B cell (primary cell): ENCODE measurements around the gene RHEBL1. TPM values are rescaled to one million over a fixed set of nuclear protein-coding genes. Genes with fewer than 3 reads are reported as not detected.

Experiments used
- ATAC-seq: fragments of 200-7000 bp; cut with Tn5 transposase; one replicate; pipeline ENCODE4 v1.10.0; 2021; ENCODE audit warnings: low read depth, mild to moderate bottlenecking, moderate number of reproducible peaks, moderate library complexity
- CTCF ChIA-PET: fragments of 350-600 bp; sonication (Branson Sonifier 250); formaldehyde crosslinking; loops from one replicate; lab custom pipeline; 2021; ENCODE audit warnings: antibody characterized with exemption, inconsistent platforms; lab: Charles Lee
- POLR2A ChIA-PET: fragments of 350-600 bp; sonication (Branson Sonifier 250); formaldehyde crosslinking; loops from one replicate; lab custom pipeline; 2021; ENCODE audit warnings: antibody characterized with exemption; lab: Charles Lee
- DNase-seq: peaks from one replicate; pipeline ENCODE4 v3.0.0; 2013
- H2AFZ ChIP-seq: 2 replicates; pipeline ENCODE4 v1.6.1; 2012; ENCODE audit warnings: mild to moderate bottlenecking, low read depth, low read length; ENCODE audit not compliant: insufficient read depth, poor library complexity, severe bottlenecking
- H3K27ac ChIP-seq, 2 donors: 1 replicate in 1 of 2; 2 replicates in 1 of 2; pipeline ENCODE4 v1.5.1; 2012 to 2013; ENCODE audit warnings: low read length in 2 of 2, mild to moderate bottlenecking in 2 of 2, moderate library complexity in 1 of 2
- H3K27me3 ChIP-seq, 4 experiments: fragments of 200-600 bp in 1 of 4; sonication (generic) in 1 of 4; replicated peaks in 1 of 4; 1 replicate in 2 of 4; 2 replicates in 2 of 4; pipeline versions ENCODE4 v1.6.1 to v1.7.0; 2013 to 2016; ENCODE audit warnings: low read length in 3 of 4, mild to moderate bottlenecking in 2 of 4, mixed read lengths in 1 of 4, moderate library complexity in 1 of 4; ENCODE audit not compliant: insufficient read depth in 4 of 4, control insufficient read depth in 3 of 4; ENCODE audit errors: control extremely low read depth in 1 of 4
- H3K36me3 ChIP-seq, 2 experiments: replicated peaks in 1 of 2; 1 replicate in 1 of 2; 2 replicates in 1 of 2; pipeline versions ENCODE4 v1.6.1 to v1.7.1; 2013; ENCODE audit warnings: low read length in 1 of 2; ENCODE audit not compliant: insufficient read depth in 2 of 2, control insufficient read depth in 1 of 2; ENCODE audit errors: control extremely low read depth in 1 of 2, extremely low read depth in 1 of 2
- H3K4me1 ChIP-seq, 2 donors: fragments of 200-600 bp in 1 of 2; sonication (generic) in 1 of 2; 1 replicate in 1 of 2; 2 replicates in 1 of 2; pipeline versions ENCODE4 v1.5.1 to v1.6.1; 2013 to 2017; ENCODE audit warnings: low read length in 2 of 2; ENCODE audit not compliant: control insufficient read depth in 2 of 2, insufficient read depth in 2 of 2
- H3K4me2 ChIP-seq: replicated peaks from 2 replicates; pipeline ENCODE3; 2012; ENCODE audit warnings: mild to moderate bottlenecking, low read depth, low read length; ENCODE audit not compliant: poor library complexity, severe bottlenecking
- H3K4me3 ChIP-seq, 5 experiments: fragments of 200-600 bp in 1 of 5; sonication (generic) in 1 of 5; 1 replicate in 3 of 5; 2 replicates in 2 of 5; pipeline versions ENCODE4 v1.5.1 to v1.7.0; 2011 to 2016; ENCODE audit warnings: low read length in 4 of 5, mild to moderate bottlenecking in 4 of 5, low read depth in 2 of 5, control low read depth in 1 of 5, moderate library complexity in 1 of 5; ENCODE audit not compliant: insufficient read depth in 1 of 5; ENCODE audit errors: control extremely low read depth in 1 of 5, extremely low read depth in 1 of 5
- H3K79me2 ChIP-seq: fragments of 200-600 bp; sonication (generic); one replicate; pipeline ENCODE4 v1.6.0; 2016; ENCODE audit warnings: low read length; ENCODE audit not compliant: control insufficient read depth, insufficient read depth
- H3K9ac ChIP-seq: fragments of 200-600 bp; sonication (generic); 2 replicates; pipeline ENCODE4 v1.6.1; 2017; ENCODE audit warnings: mild to moderate bottlenecking, low read length, moderate library complexity
- H3K9me3 ChIP-seq, 3 donors: one replicate each; pipeline versions ENCODE4 v1.6.1 to v1.7.1; 2013; ENCODE audit warnings: low read length in 2 of 3; ENCODE audit not compliant: control insufficient read depth in 2 of 3, insufficient read depth in 1 of 3; ENCODE audit errors: control extremely low read depth in 1 of 3
- H4K20me1 ChIP-seq: 2 replicates; pipeline ENCODE4 v1.6.0; 2012; ENCODE audit warnings: mild to moderate bottlenecking, low read length; ENCODE audit not compliant: insufficient read depth, control insufficient read depth, poor library complexity, severe bottlenecking
- H3K27ac Mint-ChIP-seq: one replicate; pipeline ENCODE4 v1.8.0; 2021; ENCODE audit warnings: mixed read lengths
- H3K27me3 Mint-ChIP-seq: one replicate; pipeline ENCODE4 v1.8.0; 2021; ENCODE audit warnings: mixed read lengths
- H3K4me1 Mint-ChIP-seq: one replicate; pipeline ENCODE4 v1.8.0; 2021; ENCODE audit warnings: mixed read lengths
- H3K4me3 Mint-ChIP-seq: one replicate; pipeline ENCODE4 v1.8.0; 2021; ENCODE audit warnings: mixed read lengths
- H3K9me3 Mint-ChIP-seq: one replicate; pipeline ENCODE4 v1.8.0; 2022; ENCODE audit warnings: mixed read lengths; ENCODE audit not compliant: insufficient read depth
- EZH2 ChIP-seq: IDR thresholded peaks from 2 replicates; pipeline ENCODE4 v1.6.1; 2012; ENCODE audit warnings: borderline replicate concordance, low read depth, mild to moderate bottlenecking, moderate library complexity, low read length; ENCODE audit not compliant: insufficient read depth, poor library complexity, severe bottlenecking
- WGBS: methylation state at CpG from one replicate; pipeline ENCODE4 v1.1.5; 2013; ENCODE audit warnings: missing lambda C conversion rate; ENCODE audit not compliant: insufficient coverage; 5-methylcytosine and 5-hydroxymethylcytosine counted together
- intact Hi-C: fragments of 100-400 bp; cut with micrococcal nuclease; formaldehyde crosslinking; loops from one replicate; pipeline ENCODE4 v1.10.0; 2022
- polyA plus RNA-seq: library from polyadenylated mRNA; depleted of rRNA; stranded (reverse); fragments of >200 nt; gene quantifications from 2 replicates; pipeline ENCODE4 v1.2.3, GENCODE V29; 2012
- total RNA-seq, 2 donors: library from RNA; stranded (reverse); fragments of 120-200 nt in 1 of 2; gene quantifications; 1 replicate in 1 of 2; 2 replicates in 1 of 2; pipeline versions ENCODE4 v1.2.3 to v1.2.4, GENCODE V29; 2013 to 2022
- TF ChIP-seq, protein P1 (sequence below): fragments of 200-600 bp; IDR thresholded peaks from one replicate; pipeline ENCODE4 v1.8.0; 2022; ENCODE audit warnings: antibody characterized with exemption, mild to moderate bottlenecking

The RHEBL1 gene
- total and polyA plus RNA-seq, 2 donors (not counting 1 experiment from before 2014, with no cell fraction given): 3.0 to 6.1 TPM

DNA sequence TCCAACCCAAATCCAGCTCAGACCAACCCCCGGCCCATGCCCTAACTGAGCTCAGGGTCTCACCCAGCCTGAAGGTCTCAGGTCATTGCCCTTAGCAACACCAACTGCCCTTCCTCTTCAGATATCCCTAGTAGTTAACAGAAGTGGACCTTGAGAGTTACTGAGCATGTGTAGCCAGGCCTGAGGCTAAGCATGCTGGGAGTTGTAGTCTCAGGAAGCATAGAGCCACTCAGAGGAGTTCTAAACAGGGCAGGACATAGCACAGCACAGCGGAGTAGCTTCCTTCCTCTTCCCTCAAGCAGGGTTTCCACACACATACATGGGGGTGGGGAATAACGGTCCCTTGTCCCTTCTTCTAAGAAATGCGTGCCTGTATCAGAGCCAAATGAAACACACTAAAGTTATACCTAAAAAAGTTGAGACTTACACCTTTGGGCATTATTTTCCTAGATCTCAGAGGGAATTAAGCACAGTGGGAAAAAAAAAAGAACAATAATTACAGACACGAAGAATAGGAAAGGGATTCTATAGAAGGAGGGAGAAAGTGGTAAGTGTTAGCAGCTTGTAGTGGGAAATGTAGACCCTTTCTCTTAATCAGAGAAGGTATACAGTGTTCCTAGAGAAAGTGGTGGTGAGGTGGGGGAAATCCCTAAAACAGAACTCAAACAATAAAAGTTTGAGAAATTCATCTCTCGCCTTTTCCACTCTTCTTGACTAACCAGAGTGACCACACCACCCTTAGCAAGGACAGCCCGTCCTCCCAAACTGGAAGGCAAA lies 13.6 kb downstream of the RHEBL1 start:
- Mint-ChIP-seq H3K4me1 (peaks cover 53% of the 10 kb centered on the region), H3K27me3 (no peaks in the 10 kb centered on the region), H3K27ac (peak overlapping the region; percentile 60), H3K9me3 (no peaks in the 10 kb centered on the region), H3K4me3 (peak overlapping the region; percentile 92)
- peak overlapping the region; percentile 21 for H3K9ac ChIP-seq
- WGBS: 75% methylated on average over 2 of the region's 7 CpGs
- peak overlapping the region in 1 of 2 donors; percentile 88 for H3K27ac ChIP-seq
- TF ChIP-seq, protein P1, sequence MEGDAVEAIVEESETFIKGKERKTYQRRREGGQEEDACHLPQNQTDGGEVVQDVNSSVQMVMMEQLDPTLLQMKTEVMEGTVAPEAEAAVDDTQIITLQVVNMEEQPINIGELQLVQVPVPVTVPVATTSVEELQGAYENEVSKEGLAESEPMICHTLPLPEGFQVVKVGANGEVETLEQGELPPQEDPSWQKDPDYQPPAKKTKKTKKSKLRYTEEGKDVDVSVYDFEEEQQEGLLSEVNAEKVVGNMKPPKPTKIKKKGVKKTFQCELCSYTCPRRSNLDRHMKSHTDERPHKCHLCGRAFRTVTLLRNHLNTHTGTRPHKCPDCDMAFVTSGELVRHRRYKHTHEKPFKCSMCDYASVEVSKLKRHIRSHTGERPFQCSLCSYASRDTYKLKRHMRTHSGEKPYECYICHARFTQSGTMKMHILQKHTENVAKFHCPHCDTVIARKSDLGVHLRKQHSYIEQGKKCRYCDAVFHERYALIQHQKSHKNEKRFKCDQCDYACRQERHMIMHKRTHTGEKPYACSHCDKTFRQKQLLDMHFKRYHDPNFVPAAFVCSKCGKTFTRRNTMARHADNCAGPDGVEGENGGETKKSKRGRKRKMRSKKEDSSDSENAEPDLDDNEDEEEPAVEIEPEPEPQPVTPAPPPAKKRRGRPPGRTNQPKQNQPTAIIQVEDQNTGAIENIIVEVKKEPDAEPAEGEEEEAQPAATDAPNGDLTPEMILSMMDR: no peak
- no peak for TF ChIP-seq EZH2
- intact Hi-C loops: loop anchor here (1.0 to 5.0 kb wide), 3 partner anchors 13 to 59 kb away; partner anchors contain the start of genes DDN, PRKAG1 and RHEBL1
- peak overlapping the region in 4 of 5 experiments; percentile 3 to 60 (median 13) for H3K4me3 ChIP-seq
- DNase-seq: peak; percentile 75
- peak; percentile 64 for ATAC-seq
- peak overlapping the region; percentile 97 for H3K4me2 ChIP-seq
- H3K79me2 ChIP-seq: peaks cover 99% of the 10 kb centered on the region
- H3K9me3 ChIP-seq: no peaks in the 10 kb centered on the region
- peaks cover 0 to 40% of the 10 kb centered on the region in 2 experiments for H3K36me3 ChIP-seq
- no peak overlapping the region for H2AFZ ChIP-seq
- H3K27me3 ChIP-seq: no peaks in the 10 kb centered on the region
- CTCF ChIA-PET: interaction anchor here (0.6 to 2.2 kb wide), 7 partner anchors 9 to 179 kb away, joined by 3 to 16 read pairs (median 5); no protein-coding TSS in a partner anchor
- H4K20me1 ChIP-seq: peaks cover 84% of the 10 kb centered on the region
- POLR2A ChIA-PET: interaction anchor here (0.8 to 1.0 kb wide), 2 partner anchors 14 to 191 kb away, joined by 4 read pairs; partner anchors contain the start of gene RHEBL1
- peaks cover 47 to 52% of the 10 kb centered on the region in 2 donors for H3K4me1 ChIP-seq

DNA sequence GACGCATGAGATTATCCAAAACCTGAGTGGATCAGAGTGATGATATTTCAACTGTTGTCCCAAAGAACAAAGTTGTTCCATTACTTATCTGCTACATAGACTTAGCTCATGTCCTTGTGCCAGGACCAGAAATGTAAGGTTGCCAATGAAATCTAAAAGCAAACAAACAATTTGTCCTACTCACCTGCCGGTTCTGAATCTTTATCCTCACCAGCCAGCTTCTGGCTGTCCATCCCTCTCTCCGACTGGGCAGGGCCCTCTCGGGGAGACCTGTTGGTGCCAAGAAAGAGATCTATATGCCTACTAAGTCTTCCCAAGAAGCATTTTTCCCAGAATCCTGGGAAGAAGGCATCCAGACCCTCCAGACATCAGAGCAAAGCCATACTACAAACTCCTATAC lies 14.7 kb downstream of the RHEBL1 start:
- DNase-seq: no peak
- H3K9ac ChIP-seq: no peak overlapping the region
- no peak overlapping the region for H3K4me3 Mint-ChIP-seq
- peak overlapping the region; percentile 97 for H3K4me2 ChIP-seq
- intact Hi-C loops: loop anchor here (5.0 kb wide), 1 partner anchor 58 kb away; the partner anchor contains the start of gene DDN
- H3K4me3 ChIP-seq: no peak overlapping the region
- WGBS: 96% methylated on average over 4 of the region's 4 CpGs
- H3K27ac ChIP-seq: no peak overlapping the region
- H3K4me1 ChIP-seq: peaks cover 44 to 47% of the 10 kb centered on the region in 2 donors
- no peaks in the 10 kb centered on the region for H3K27me3 Mint-ChIP-seq
- no peak for ATAC-seq
- CTCF ChIA-PET: interaction anchor here (0.9 to 2.2 kb wide), 6 partner anchors 10 to 180 kb away, joined by 3 to 16 read pairs (median 5); no protein-coding TSS in a partner anchor
- peaks cover 95% of the 10 kb centered on the region for H4K20me1 ChIP-seq
- no peaks in the 10 kb centered on the region for H3K9me3 ChIP-seq
- TF ChIP-seq, protein P1: no peak
- no peak for TF ChIP-seq EZH2
- H3K9me3 Mint-ChIP-seq: no peaks in the 10 kb centered on the region
- POLR2A ChIA-PET: no interaction called here
- no peak overlapping the region for H3K27ac Mint-ChIP-seq
- H3K27me3 ChIP-seq: no peaks in the 10 kb centered on the region
- no peak overlapping the region for H2AFZ ChIP-seq
- H3K79me2 ChIP-seq: peaks cover 99% of the 10 kb centered on the region
- H3K4me1 Mint-ChIP-seq: peaks cover 48% of the 10 kb centered on the region
- peaks cover 0 to 51% of the 10 kb centered on the region in 2 experiments for H3K36me3 ChIP-seq
